Muscle layer of duodenum (tissue), 2 donors: Measurements from ENCODE around the gene SLC26A11.
"Not testable (repeated sequence)": the region's sequence is repeated elsewhere in the genome, so short reads cannot be mapped to it uniquely, and the experiment has no call there.

Source experiments
- H3K27ac ChIP-seq: one replicate; pipeline ENCODE4 v1.7.0; 2013; ENCODE audit warnings: mild to moderate bottlenecking, low read length
- H3K27me3 ChIP-seq: one replicate; pipeline ENCODE4 v1.7.0; 2013; ENCODE audit warnings: low read depth, mild to moderate bottlenecking, control low read depth, low read length
- H3K36me3 ChIP-seq, 2 donors: one replicate each; pipeline ENCODE4 v1.7.0; 2013; ENCODE audit warnings: low read length in 2 of 2, control low read depth in 1 of 2, mild to moderate bottlenecking in 1 of 2; ENCODE audit not compliant: insufficient read depth in 2 of 2, control insufficient read depth in 1 of 2
- H3K4me1 ChIP-seq, 2 donors: one replicate each; pipeline ENCODE4 v1.7.0; 2013; ENCODE audit warnings: low read length in 2 of 2, mild to moderate bottlenecking in 2 of 2, control low read depth in 1 of 2, moderate library complexity in 1 of 2; ENCODE audit not compliant: insufficient read depth in 2 of 2, control insufficient read depth in 1 of 2
- H3K4me3 ChIP-seq, 2 donors: one replicate each; pipeline ENCODE4 v1.7.0; 2013; ENCODE audit warnings: low read length in 2 of 2, low read depth in 1 of 2, mild to moderate bottlenecking in 1 of 2
- H3K9me3 ChIP-seq, 2 donors: one replicate each; pipeline ENCODE4 v1.7.0; 2013; ENCODE audit warnings: low read length in 2 of 2, control low read depth in 1 of 2, mild to moderate bottlenecking in 1 of 2; ENCODE audit not compliant: control insufficient read depth in 1 of 2
- donor health status: healthy.

The SLC26A11 gene

DNA sequence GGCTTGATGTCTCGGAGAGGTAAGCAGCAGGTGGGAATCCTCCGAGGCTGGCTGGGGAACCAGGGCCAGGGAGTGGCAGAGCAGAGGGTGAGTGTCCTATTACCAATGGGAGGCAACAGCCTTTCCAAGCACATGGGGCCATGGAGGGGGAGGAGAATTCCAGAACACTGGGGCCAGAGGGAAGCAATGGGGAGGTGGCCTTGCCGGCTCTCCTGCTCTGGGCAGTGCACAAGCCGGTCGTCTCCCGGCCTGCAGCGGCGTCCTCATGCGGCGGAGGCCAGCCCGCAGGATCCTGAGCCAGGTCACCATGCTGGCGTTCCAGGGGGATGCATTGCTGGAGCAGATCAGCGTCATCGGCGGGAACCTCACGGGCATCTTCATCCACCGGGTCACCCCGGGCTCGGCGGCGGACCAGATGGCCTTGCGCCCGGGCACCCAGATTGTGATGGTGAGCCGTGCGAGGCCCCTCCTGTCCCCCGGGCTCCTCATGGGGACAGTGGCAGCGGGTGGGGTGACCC, 22.0 kb upstream of the SLC26A11 start:
- H3K27ac ChIP-seq: no peak overlapping the region
- H3K4me1 ChIP-seq: no peaks in the 10 kb centered on the region
- H3K9me3 ChIP-seq: no peaks in the 10 kb centered on the region
- H3K4me3 ChIP-seq: no peak overlapping the region
- no peaks in the 10 kb centered on the region for H3K36me3 ChIP-seq
- H3K27me3 ChIP-seq: no peaks in the 10 kb centered on the region

DNA sequence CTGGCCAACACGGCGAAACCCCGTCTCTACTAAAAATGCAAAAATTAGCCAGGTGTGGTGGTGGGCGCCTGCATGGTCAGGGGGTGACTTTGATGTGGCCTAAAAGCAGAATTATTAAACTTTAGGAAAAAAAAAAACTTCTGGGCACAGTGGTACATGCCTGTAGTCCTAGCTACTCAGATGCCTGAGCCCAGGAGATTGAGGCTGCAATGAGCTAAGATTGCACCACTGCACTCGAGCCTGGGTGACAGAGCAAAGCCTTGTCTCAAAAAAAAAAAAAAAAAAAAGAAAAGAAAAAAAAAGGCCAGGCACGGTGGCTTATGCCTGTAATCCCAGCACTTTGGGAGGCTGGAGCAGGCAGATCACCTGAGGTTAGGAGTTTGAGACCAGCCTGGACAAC, 20.9 kb upstream of the SLC26A11 start:
- H3K4me1 ChIP-seq, H3K27ac ChIP-seq, H3K27me3 ChIP-seq, H3K9me3 ChIP-seq, H3K4me3 ChIP-seq, H3K36me3 ChIP-seq: not testable (repeated sequence)

DNA sequence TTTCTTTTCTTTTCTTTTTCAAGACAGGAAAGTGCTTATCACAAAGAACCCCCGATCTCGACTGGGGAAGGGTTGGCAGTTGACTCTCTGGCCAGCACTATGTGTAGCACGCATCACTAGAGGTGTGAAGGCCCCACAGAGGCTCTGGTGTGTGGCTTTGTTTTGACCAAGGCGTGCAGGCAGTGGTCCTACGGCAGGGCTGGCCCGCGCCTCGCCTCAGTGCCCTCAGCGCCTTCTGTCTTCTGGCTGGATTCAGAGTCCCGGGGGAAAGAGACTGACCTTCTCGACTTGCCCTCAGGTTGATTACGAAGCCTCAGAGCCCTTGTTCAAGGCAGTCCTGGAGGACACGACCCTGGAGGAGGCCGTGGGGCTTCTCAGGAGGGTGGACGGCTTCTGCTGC, 18.8 kb upstream of the SLC26A11 start:
- no peak overlapping the region for H3K4me3 ChIP-seq
- H3K27ac ChIP-seq: no peak overlapping the region
- H3K27me3 ChIP-seq: no peaks in the 10 kb centered on the region
- no peaks in the 10 kb centered on the region for H3K4me1 ChIP-seq
- no peaks in the 10 kb centered on the region for H3K36me3 ChIP-seq
- no peaks in the 10 kb centered on the region for H3K9me3 ChIP-seq

DNA sequence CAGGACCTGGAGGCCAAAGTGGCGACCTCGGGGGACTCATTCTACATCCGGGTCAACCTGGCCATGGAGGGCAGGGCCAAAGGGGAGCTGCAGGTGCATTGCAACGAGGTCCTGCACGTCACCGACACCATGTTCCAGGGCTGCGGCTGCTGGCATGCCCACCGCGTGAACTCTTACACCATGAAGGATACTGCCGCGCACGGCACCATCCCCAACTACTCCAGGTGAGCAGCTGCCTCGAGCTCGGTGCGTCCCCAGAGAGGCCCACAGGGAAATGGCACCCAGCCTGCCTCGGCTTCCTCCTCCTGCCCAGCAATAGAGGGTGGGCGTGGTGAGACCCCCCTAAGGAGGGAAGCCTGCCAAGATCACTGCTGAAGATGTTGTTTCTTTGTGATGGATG, 18.0 kb upstream of the SLC26A11 start:
- no peaks in the 10 kb centered on the region for H3K4me1 ChIP-seq
- H3K27ac ChIP-seq: no peak overlapping the region
- no peaks in the 10 kb centered on the region for H3K27me3 ChIP-seq
- H3K4me3 ChIP-seq: no peak overlapping the region
- no peaks in the 10 kb centered on the region for H3K36me3 ChIP-seq
- H3K9me3 ChIP-seq: no peaks in the 10 kb centered on the region

DNA sequence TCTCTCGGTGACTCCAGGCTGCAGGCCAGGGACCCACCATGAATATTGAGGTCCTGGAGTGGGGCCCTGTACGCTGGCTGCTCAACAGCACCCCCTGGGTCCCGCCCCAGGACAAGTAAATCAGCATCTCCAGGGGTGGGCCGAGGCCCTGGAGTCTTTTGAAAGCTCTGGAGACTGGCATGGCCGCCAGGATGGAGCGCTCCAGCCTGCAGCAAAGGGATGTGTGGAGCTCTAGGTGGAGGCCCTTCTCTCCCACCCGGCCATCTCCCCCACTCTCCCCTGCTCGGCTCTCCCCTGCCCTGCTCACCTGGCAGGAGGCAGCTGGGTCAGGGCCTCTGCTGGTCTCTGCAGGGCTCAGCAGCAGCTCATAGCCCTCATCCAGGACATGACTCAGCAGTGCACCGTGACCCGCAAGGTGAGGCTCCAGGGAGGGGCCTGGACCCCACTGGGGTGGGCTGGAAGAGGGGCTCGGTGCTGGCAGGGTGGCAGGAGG, 16.7 kb upstream of the SLC26A11 start:
- Histone ChIP-seq H3K4me3 (no peak overlapping the region), H3K27ac (no peak overlapping the region), H3K27me3 (no peaks in the 10 kb centered on the region), H3K36me3 (peaks cover 0 to 6% of the 10 kb centered on the region in 2 donors), H3K9me3 (no peaks in the 10 kb centered on the region), H3K4me1 (no peaks in the 10 kb centered on the region)

DNA sequence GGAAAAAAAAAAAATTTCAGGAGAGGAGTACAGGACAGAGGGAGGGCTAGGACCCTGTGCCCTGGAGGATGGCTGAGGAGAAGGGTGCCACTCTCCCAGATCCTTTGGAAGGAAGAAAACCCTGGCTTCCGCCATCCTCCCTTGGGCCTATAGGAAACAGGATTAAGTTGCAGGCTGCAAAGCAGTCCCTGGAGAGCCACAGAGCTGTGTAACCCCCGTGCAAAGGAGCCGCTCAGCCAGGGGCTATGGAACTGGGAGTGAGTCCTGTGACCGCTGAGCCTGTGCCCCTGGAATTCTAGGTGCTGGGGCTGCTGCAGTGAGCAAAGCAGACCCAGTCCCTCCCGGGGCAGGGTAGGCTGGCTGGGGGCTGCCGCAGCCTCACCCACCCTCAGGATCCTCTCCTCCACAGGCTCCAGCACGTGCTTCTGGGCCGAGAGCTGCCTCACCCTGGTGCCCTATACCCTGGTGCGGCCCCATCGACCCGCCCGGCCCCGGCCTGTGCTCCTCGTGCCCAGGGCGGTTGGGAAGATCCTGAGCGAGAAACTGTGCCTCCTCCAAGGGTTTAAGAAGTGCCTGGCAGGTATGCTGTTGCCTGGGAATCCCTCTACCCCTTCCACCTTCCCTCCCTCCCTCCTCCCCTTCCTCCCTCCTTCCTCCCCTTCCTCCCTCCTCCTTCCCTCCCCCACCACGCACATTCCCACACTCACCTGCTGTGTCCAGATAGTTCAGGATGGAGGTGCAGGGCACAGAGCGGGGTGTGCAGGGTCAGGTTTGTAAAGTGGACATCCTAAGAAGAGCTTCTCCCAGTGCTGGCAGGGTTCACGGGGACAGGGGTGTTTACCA, 15.4 kb upstream of the SLC26A11 start:
- Histone ChIP-seq H3K4me3 (no peak overlapping the region), H3K9me3 (no peaks in the 10 kb centered on the region), H3K4me1 (no peaks in the 10 kb centered on the region), H3K36me3 (peaks cover 3 to 18% of the 10 kb centered on the region in 2 donors), H3K27me3 (no peaks in the 10 kb centered on the region), H3K27ac (no peak overlapping the region)

DNA sequence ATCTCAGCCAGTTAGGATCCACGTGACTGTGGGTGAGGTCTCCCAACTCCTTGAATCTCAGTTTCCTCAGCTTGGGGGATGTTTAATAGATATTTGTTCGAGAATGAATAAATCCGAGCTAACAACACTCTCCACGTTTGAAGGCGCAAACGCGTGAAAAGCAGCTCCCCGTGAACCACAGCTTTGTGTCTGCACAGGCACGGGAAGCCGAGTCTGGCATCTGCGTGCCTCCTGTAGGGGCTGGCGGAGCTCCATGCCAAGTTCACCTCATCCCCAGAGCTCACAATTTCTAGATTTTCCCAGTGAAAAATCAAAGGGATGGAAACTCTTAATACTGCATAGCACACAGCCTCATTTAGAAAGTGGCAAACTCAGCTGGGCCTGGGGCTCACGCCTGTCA, 14.4 kb upstream of the SLC26A11 start:
- H3K36me3 ChIP-seq: peaks cover 9 to 28% of the 10 kb centered on the region in 2 donors
- H3K4me3 ChIP-seq: no peak overlapping the region
- H3K4me1 ChIP-seq: no peaks in the 10 kb centered on the region
- no peaks in the 10 kb centered on the region for H3K9me3 ChIP-seq
- no peak overlapping the region for H3K27ac ChIP-seq
- H3K27me3 ChIP-seq: no peaks in the 10 kb centered on the region

DNA sequence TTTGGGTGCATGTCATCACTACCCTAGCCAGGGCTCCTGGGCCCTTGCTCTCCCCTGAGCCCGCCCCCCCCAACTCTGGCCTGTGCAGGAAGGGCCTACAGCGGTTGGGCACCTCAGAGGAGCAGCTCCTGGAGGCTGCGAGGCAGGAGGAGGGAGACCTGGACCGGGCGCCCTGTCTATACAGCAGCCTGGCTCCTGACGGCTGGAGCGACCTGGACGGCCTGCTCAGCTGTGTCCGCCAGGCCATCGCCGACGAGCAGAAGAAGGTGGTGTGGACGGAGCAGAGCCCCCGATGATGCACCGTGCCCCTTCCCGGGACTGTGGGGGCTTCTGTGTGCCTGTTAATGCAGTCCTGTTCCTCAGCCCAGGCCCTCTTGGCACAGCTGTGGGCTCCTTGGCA, 12.2 kb upstream of the SLC26A11 start:
- peaks cover 23 to 50% of the 10 kb centered on the region in 2 donors for H3K36me3 ChIP-seq
- no peaks in the 10 kb centered on the region for H3K9me3 ChIP-seq
- H3K4me3 ChIP-seq: no peak overlapping the region
- H3K27ac ChIP-seq: no peak overlapping the region
- H3K4me1 ChIP-seq: no peaks in the 10 kb centered on the region
- H3K27me3 ChIP-seq: no peaks in the 10 kb centered on the region

DNA sequence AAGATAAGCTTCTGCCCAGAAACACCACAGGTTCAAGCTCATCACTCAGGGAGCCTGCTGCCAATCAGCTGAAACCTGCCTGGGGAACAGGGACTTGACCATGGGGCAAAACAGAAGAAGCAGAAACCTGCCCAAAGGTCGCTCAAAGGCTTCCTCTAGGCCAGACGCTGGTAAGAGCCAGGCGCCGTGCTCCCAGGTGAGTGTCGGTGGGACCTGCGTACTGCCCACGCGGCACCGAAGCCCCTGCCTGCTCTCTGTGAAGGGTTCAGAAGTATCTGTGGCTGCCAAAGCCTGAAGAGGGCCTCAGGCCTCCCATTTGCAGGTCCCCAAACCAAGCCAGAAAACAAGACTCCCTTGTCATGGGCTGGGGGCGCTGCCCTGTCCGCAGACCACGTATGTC, 10.5 kb upstream of the SLC26A11 start:
- H3K36me3 ChIP-seq: peaks cover 23 to 64% of the 10 kb centered on the region in 2 donors

DNA sequence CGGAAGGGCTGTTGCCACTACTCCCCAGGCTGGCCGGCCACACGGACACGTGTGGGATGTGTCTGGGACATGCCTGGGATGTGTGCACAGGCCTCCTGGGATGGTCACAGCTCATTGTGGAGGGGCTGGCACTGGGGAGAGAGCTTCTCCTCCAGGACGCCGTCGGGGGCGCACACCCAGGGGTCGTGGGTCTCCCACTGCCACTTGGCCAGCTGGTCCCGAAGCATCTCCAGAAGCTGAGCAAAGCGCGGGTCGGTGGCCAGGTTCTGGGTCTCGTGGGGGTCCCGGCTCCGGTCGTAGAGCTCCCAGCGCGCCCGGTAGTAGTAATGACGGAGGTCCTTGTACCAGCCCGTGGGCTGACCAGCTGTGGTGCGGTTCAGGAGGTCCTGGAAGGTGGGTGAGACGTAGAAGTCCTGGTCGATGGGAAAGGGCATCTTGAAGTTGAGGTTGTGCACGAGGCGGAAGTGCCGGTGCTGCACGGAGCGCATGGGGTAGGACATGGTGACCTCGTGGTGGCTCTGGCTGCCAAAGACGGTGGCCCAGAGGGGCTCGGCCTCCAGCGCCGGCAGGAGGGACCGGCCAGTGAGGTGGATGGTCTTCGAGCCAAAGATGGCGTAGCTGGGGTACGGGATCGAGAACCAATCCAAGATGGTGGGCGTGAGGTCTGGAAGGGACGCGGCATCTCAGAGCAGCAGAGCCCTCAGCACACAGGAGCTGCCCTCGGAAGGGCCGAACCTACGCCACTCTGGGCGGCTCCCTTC, 9.7 kb upstream of the SLC26A11 start:
- Histone ChIP-seq H3K4me1 (no peaks in the 10 kb centered on the region), H3K36me3 (peaks cover 23 to 69% of the 10 kb centered on the region in 2 donors)

More for the DNA sequence above, 10.5 kb upstream of the SLC26A11 start:
- Histone ChIP-seq H3K9me3 (no peaks in the 10 kb centered on the region), H3K4me3 (no peak overlapping the region), H3K27ac (no peak overlapping the region), H3K27me3 (no peaks in the 10 kb centered on the region), H3K4me1 (no peaks in the 10 kb centered on the region)

DNA sequence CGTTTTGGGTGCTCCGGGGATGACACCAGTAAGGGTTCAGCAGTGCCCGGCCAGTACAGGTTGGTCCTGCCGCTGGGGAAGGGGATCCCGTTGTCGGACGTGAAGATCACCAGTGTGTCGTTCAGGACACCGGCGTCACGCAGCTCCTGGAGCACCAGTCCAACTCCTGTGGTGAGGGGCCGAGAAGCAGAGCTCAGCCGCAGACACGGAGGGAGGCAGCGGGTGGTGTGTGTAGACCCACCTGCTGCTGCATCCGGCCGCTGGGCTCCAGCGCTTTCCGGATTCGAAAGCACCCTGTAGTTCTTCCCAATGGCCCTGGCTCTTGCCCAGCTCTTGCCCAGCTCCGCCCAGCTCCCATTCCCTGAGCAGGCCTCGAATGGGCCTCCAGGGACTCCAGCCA, 8.1 kb upstream of the SLC26A11 start:
- H3K27me3 ChIP-seq: no peaks in the 10 kb centered on the region
- H3K27ac ChIP-seq: no peak overlapping the region
- no peaks in the 10 kb centered on the region for H3K9me3 ChIP-seq
- peaks cover 28 to 77% of the 10 kb centered on the region in 2 donors for H3K36me3 ChIP-seq
- H3K4me3 ChIP-seq: no peak overlapping the region
- H3K4me1 ChIP-seq: no peaks in the 10 kb centered on the region

More for the DNA sequence above, 9.7 kb upstream of the SLC26A11 start:
- H3K27me3 ChIP-seq: no peaks in the 10 kb centered on the region
- no peaks in the 10 kb centered on the region for H3K9me3 ChIP-seq
- no peak overlapping the region for H3K27ac ChIP-seq
- H3K4me3 ChIP-seq: no peak overlapping the region
